ENCODE results near the gene ZMAT3.

DNA sequence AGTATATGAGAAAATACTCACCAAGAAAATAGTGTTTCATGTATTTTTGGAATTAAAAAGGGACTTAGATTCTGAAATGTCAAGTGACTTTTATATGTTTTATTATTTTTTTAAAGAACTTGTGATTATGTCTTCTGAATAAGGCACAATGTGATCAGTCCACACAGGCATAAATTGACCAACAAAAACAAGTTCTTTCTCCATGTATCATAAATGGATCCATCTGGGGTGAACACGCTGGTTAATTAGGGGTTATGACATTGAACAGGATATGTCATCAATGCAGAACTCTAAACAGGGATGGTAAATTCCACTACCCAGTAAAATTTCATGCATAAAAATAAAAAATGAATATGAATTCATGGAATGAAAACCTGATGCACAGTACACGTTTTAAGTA is 45.2 kb upstream of the ZMAT3 start:
- TF ChIP-seq POLR2A (IDR thresholded peaks at IDR 0.05) (no peak), CTCF (IDR thresholded peaks at IDR 0.05) (no peak)

Measured in esophagus squamous epithelium (tissue), 4 donors.